ENCODE measurements around the gene TDRD5.

The TDRD5 gene

DNA sequence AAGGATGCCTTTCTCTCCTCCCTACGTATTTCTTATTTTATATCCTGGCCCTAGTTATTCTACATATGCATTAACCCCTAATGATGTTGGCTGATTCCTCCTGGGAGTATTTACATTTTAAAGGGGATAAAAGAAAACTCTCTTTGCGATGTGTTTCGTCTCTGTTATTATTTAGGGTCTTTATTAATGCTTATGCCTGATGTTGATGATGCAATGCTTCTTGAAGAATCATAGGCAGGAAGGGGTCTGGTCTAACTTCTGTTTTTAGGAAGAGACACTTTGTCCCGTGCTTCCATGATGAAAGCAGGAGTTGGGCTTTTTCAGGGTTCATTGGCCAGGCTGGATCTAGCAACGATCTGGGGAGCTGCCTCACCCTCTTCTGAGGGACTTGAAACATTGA is 15.1 kb upstream of the TDRD5 start:
- H3K4me3 ChIP-seq (ENCODE audit: insufficient read depth, low read depth, low read length): no peak overlapping the region
- 53 to 55% methylated on average over 5 of the region's 5 CpGs for WGBS, 2 experiments
- H3K27me3 ChIP-seq (ENCODE audit: control insufficient read depth, insufficient read depth, low read length, poor library complexity, severe bottlenecking): peaks cover 45% of the 10 kb centered on the region

DNA sequence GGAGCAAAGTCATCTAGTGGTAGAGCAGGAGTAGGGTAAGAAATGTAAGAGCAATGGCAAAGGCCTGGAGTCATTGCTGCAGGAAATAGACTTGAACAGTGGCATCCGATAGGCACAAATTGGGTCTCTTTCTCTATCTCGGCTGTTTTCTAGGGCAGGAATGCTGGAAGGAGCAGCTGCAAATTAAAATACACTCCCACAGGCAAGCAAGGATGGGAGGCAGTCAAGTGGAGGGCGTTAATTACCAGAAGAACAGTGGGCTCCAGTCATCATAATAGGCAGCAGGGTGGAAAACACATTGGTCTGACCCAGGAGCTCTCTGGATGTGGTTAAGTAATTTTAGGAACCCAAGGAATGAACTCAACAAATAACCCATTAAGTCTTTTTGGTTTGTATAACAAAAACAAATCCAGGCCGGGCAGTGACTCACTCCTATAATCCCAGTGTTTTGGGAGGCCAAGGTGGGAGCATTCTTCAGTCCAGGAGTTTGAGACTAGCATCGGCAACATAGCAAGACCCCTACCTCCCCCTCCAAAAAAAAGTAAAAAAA is 7.8 kb upstream of the TDRD5 start:
- Histone ChIP-seq H3K27ac (ENCODE audit: insufficient read depth, low read depth, low read length, poor library complexity, severe bottlenecking) (no peak overlapping the region), H3K4me3 (ENCODE audit: insufficient read depth, low read depth, low read length) (no peak overlapping the region), H3K4me1 (ENCODE audit: control insufficient read depth, insufficient read depth, low read length) (no peaks in the 10 kb centered on the region), H3K27me3 (ENCODE audit: control insufficient read depth, insufficient read depth, low read length, poor library complexity, severe bottlenecking) (peaks cover 25% of the 10 kb centered on the region), H3K36me3 (ENCODE audit: control insufficient read depth, insufficient read depth, low read length) (no peaks in the 10 kb centered on the region), H3K9me3 (ENCODE audit: control insufficient read depth, low read length) (no peaks in the 10 kb centered on the region)
- WGBS, 2 experiments: 80 to 82% methylated on average over 4 to 5 of the region's 5 CpGs

More for the DNA sequence above, 15.1 kb upstream of the TDRD5 start:
- Histone ChIP-seq H3K27ac (ENCODE audit: insufficient read depth, low read depth, low read length, poor library complexity, severe bottlenecking) (no peak overlapping the region), H3K4me1 (ENCODE audit: control insufficient read depth, insufficient read depth, low read length) (no peaks in the 10 kb centered on the region), H3K36me3 (ENCODE audit: control insufficient read depth, insufficient read depth, low read length) (no peaks in the 10 kb centered on the region), H3K9me3 (ENCODE audit: control insufficient read depth, low read length) (no peaks in the 10 kb centered on the region)

DNA sequence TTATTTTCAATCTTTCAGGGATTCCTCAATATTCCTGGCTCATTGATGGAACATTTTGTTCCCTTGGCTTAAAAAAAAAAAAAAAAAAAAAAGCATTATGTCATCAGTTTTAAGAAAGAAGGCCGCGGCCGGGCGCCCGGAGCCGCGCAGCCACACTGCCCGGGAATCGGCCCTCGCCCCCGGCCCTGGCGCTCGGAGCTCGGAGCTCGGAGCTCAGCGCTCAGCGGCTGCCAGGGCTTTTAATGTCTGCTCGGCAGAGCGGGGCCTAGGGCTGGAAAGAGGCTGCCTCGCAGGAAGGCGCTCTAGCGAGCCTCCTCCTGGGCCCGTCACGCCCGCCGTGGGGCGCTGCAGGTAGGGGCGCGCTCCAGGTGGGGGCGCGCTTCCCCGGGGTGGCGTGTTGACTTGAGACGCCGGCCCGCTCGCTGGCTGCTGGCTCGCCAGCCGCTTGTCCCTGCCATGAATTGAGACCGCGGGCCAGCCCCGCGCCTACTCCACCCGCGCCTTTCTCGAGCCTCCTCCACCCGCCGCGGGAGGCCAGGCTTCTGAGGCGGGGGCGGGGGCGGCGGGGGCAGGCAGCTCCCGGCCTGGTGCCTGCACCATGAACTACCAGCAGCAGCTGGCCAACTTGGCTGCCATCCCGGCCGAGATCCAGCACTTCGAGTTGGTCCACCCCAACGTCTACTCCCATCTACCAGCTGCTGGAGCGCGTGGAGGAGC is 5.4 kb upstream of the TDRD5 start:
- Histone ChIP-seq H3K4me1 (ENCODE audit: control insufficient read depth, insufficient read depth, low read length) (no peaks in the 10 kb centered on the region), H3K27me3 (ENCODE audit: control insufficient read depth, insufficient read depth, low read length, poor library complexity, severe bottlenecking) (peaks cover 25% of the 10 kb centered on the region), H3K9me3 (ENCODE audit: control insufficient read depth, low read length) (no peaks in the 10 kb centered on the region), H3K4me3 (ENCODE audit: insufficient read depth, low read depth, low read length) (peak overlapping the region; percentile 33), H3K27ac (ENCODE audit: insufficient read depth, low read depth, low read length, poor library complexity, severe bottlenecking) (no peak overlapping the region), H3K36me3 (ENCODE audit: control insufficient read depth, insufficient read depth, low read length) (no peaks in the 10 kb centered on the region)
- WGBS, 2 experiments: 11% methylated on average over 60 of the region's 60 CpGs

DNA sequence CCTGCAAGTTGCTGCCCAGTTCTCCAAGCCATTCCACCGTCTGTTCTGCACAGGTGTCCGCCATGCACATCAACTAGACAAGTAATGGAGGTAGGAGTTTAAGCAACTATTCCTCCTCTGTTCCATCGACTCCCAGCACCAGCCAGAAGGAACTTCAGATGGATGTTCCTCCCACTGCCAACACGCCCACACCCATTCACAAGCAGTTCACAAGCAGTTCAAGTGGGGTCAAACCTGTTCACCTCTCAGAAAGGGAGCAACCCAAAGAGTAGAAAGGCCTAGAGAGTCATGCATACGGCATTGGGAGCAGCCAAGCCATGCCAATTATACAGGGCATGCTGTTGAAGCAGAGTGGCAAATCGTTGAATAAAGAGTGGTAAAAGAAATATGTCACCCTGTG is 4.3 kb upstream of the TDRD5 start:
- H3K4me1 ChIP-seq (ENCODE audit: control insufficient read depth, insufficient read depth, low read length): no peaks in the 10 kb centered on the region
- peaks cover 25% of the 10 kb centered on the region for H3K27me3 ChIP-seq (ENCODE audit: control insufficient read depth, insufficient read depth, low read length, poor library complexity, severe bottlenecking)
- no peaks in the 10 kb centered on the region for H3K36me3 ChIP-seq (ENCODE audit: control insufficient read depth, insufficient read depth, low read length)
- H3K27ac ChIP-seq (ENCODE audit: insufficient read depth, low read depth, low read length, poor library complexity, severe bottlenecking): no peak overlapping the region
- 94 to 97% methylated on average over 6 of the region's 6 CpGs for WGBS, 2 experiments
- H3K4me3 ChIP-seq (ENCODE audit: insufficient read depth, low read depth, low read length): no peak overlapping the region
- no peaks in the 10 kb centered on the region for H3K9me3 ChIP-seq (ENCODE audit: control insufficient read depth, low read length)

DNA sequence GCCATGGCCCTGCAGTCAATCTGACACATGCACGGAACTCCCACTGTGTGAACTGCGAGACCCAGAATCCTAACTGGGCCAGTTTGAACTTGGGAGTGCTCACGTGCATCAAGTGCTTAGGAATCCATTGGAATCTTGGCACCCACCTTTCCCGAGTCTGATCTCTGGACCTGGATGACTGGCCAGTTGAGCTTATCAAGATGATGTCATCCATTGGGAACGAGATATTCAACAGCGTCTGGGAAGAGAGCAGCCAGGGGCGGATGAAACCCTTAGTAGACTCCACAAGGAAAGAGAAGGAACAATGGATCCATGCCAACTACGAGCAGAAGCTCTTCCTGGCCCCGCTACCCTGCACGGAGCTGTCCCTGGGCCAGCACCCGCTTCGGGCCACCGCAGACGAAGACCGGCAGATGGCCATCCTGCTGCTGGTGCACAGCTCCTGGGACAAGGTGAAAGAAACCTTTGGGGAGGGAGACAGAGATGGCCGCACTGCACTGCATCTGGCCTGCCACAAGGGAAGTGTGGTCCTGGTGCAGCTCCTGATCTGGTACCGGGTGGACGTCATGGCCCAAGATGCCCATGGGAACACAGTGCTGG is 3.1 kb upstream of the TDRD5 start:
- Histone ChIP-seq H3K4me1 (ENCODE audit: control insufficient read depth, insufficient read depth, low read length) (no peaks in the 10 kb centered on the region), H3K27ac (ENCODE audit: insufficient read depth, low read depth, low read length, poor library complexity, severe bottlenecking) (no peak overlapping the region), H3K36me3 (ENCODE audit: control insufficient read depth, insufficient read depth, low read length) (no peaks in the 10 kb centered on the region), H3K27me3 (ENCODE audit: control insufficient read depth, insufficient read depth, low read length, poor library complexity, severe bottlenecking) (peaks cover 25% of the 10 kb centered on the region), H3K4me3 (ENCODE audit: insufficient read depth, low read depth, low read length) (no peak overlapping the region), H3K9me3 (ENCODE audit: control insufficient read depth, low read length) (no peaks in the 10 kb centered on the region)
- WGBS, 2 experiments: 97% methylated on average over 18 of the region's 18 CpGs

DNA sequence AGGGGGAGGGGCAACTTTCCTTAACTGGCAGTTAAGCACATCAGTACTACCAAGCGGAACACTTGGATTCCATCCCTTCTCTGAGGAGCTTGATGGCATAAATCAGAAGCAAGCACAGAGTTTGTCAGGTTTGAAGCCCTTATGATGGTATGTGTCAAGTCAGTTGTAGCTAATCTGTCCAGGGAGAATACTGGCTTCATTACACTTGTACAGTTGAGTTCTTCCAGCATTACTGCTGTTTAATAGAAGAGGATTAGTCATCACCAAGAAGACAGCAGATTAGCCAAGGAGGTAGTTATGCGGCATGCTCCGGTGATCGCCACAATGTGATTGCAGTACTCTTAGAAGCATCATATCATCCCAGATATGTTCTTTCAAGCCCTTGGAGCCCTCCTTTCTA is 2.1 kb upstream of the TDRD5 start:
- peaks cover 25% of the 10 kb centered on the region for H3K27me3 ChIP-seq (ENCODE audit: control insufficient read depth, insufficient read depth, low read length, poor library complexity, severe bottlenecking)
- H3K4me3 ChIP-seq (ENCODE audit: insufficient read depth, low read depth, low read length): no peak overlapping the region
- no peaks in the 10 kb centered on the region for H3K4me1 ChIP-seq (ENCODE audit: control insufficient read depth, insufficient read depth, low read length)
- no peak overlapping the region for H3K27ac ChIP-seq (ENCODE audit: insufficient read depth, low read depth, low read length, poor library complexity, severe bottlenecking)
- H3K36me3 ChIP-seq (ENCODE audit: control insufficient read depth, insufficient read depth, low read length): no peaks in the 10 kb centered on the region
- no peaks in the 10 kb centered on the region for H3K9me3 ChIP-seq (ENCODE audit: control insufficient read depth, low read length)
- 93 to 98% methylated on average over 4 of the region's 4 CpGs for WGBS, 2 experiments

DNA sequence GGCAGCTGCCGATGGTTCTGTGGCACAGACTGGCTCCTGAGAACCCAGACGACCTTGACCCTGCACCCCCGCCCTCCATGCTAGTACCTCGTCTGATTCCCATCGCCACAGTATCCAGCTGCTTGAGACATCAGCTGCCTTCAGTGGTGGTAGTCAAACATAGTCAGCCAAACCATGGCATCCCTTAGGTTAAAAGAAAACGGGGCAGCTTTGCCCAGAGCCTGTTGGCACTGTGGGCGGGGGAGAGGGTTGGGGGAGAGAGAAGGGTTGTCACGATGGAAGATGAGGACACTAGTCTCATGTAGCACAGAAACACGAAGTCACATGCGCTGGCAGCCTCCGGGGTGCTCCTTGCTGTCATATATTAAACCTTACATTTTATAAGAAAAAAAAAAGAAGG is 961 bp upstream of the TDRD5 start:
- H3K4me3 ChIP-seq (ENCODE audit: insufficient read depth, low read depth, low read length): no peak overlapping the region
- H3K36me3 ChIP-seq (ENCODE audit: control insufficient read depth, insufficient read depth, low read length): no peaks in the 10 kb centered on the region
- no peaks in the 10 kb centered on the region for H3K4me1 ChIP-seq (ENCODE audit: control insufficient read depth, insufficient read depth, low read length)
- H3K9me3 ChIP-seq (ENCODE audit: control insufficient read depth, low read length): no peaks in the 10 kb centered on the region
- no peak overlapping the region for H3K27ac ChIP-seq (ENCODE audit: insufficient read depth, low read depth, low read length, poor library complexity, severe bottlenecking)
- peaks cover 13% of the 10 kb centered on the region for H3K27me3 ChIP-seq (ENCODE audit: control insufficient read depth, insufficient read depth, low read length, poor library complexity, severe bottlenecking)
- whole genome bisulfite sequencing, 2 experiments: 88 to 93% methylated on average over 9 to 11 of the region's 11 CpGs

DNA sequence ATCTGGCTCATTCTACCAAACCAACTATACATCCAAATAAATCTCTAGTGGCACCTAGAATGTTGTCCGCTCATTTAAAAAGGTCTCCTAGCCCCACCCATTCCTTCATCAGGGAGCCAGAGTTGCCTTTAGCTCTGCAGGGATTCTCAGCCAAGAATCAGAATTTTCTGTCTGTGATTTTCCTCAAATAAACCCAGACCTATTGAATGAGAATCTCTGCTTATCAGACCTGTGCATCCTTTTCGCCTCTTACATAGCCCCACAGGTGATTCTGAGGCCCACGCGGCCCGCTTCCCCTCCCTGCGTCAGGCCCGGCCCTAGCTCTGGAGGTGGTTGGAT is 410 bp upstream of the TDRD5 start:
- WGBS, 2 experiments: 93 to 96% methylated on average over 7 of the region's 7 CpGs
- no peak overlapping the region for H3K27ac ChIP-seq (ENCODE audit: insufficient read depth, low read depth, low read length, poor library complexity, severe bottlenecking)
- H3K9me3 ChIP-seq (ENCODE audit: control insufficient read depth, low read length): no peaks in the 10 kb centered on the region
- H3K4me3 ChIP-seq (ENCODE audit: insufficient read depth, low read depth, low read length): no peak overlapping the region
- peaks cover 9% of the 10 kb centered on the region for H3K27me3 ChIP-seq (ENCODE audit: control insufficient read depth, insufficient read depth, low read length, poor library complexity, severe bottlenecking)
- no peaks in the 10 kb centered on the region for H3K4me1 ChIP-seq (ENCODE audit: control insufficient read depth, insufficient read depth, low read length)
- no peaks in the 10 kb centered on the region for H3K36me3 ChIP-seq (ENCODE audit: control insufficient read depth, insufficient read depth, low read length)

DNA sequence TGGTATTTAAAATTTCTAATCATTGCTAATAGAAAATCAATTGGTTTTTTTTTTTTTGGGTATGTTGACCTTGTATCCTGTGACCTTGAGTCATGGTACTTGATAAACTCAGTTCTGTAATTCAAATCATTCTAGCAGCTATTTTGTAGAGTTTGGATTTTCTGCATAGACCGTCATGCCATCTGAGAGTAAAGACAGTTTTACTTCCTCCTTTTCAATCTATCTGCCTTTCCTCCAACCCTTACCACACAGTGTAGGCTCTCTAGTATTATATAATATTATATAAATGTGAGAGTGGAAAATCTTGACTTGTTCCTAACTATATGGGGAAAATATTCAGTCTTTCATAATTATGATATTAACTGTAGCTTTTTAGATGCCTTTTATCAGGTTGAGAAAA is 7.0 kb downstream of the TDRD5 start:
- WGBS, 2 experiments: 100% methylated on average over 1 of the region's 1 CpG; no CpG with 5 or more reads in 1 of the 2 experiments
- Histone ChIP-seq H3K4me3 (ENCODE audit: insufficient read depth, low read depth, low read length) (no peak overlapping the region), H3K27me3 (ENCODE audit: control insufficient read depth, insufficient read depth, low read length, poor library complexity, severe bottlenecking) (no peaks in the 10 kb centered on the region), H3K36me3 (ENCODE audit: control insufficient read depth, insufficient read depth, low read length) (no peaks in the 10 kb centered on the region), H3K27ac (ENCODE audit: insufficient read depth, low read depth, low read length, poor library complexity, severe bottlenecking) (no peak overlapping the region), H3K9me3 (ENCODE audit: control insufficient read depth, low read length) (no peaks in the 10 kb centered on the region), H3K4me1 (ENCODE audit: control insufficient read depth, insufficient read depth, low read length) (no peaks in the 10 kb centered on the region)

DNA sequence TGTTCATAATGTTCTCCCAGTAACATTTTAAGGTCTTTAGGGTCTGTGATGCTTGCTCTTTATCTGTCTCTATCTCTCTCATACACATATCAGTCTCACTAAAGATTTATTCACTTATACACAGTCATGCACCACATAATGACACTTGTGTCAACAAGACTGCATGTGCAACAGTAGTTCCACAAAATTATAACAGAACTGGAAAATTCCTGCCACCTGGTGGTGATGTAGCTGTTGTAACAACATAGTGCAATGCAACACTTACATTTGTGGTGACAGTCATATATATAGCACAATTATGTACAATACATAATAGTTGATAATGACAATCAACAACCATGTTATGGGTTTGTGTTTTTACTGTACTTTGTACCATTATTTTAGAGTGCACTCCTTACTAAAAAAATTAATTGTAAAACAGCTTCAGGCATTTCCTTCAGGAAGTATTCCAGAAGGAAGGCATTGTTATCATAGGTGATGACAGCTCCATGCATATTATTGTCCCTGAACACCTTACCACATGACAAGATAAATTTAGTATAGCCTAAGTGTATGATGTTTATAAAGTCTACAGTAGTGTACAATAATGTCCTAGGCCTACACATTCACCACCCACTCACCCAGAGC is 8.1 kb downstream of the TDRD5 start:
- no peak overlapping the region for H3K27ac ChIP-seq (ENCODE audit: insufficient read depth, low read depth, low read length, poor library complexity, severe bottlenecking)
- no peaks in the 10 kb centered on the region for H3K27me3 ChIP-seq (ENCODE audit: control insufficient read depth, insufficient read depth, low read length, poor library complexity, severe bottlenecking)
- H3K9me3 ChIP-seq (ENCODE audit: control insufficient read depth, low read length): no peaks in the 10 kb centered on the region
- no peaks in the 10 kb centered on the region for H3K4me1 ChIP-seq (ENCODE audit: control insufficient read depth, insufficient read depth, low read length)
- no peak overlapping the region for H3K4me3 ChIP-seq (ENCODE audit: insufficient read depth, low read depth, low read length)
- H3K36me3 ChIP-seq (ENCODE audit: control insufficient read depth, insufficient read depth, low read length): no peaks in the 10 kb centered on the region
